GM18867 (cell line): ENCODE results near the gene ZNF26.
"Not testable (repeated sequence)": the region's sequence is repeated elsewhere in the genome, so short reads cannot be mapped to it uniquely, and the experiment has no call there.

Experiments
- ATAC-seq: cut with Tn5 transposase; IDR thresholded peaks from one replicate; pipeline ENCODE4 v1.9.1; 2021; ENCODE audit warnings: mild to moderate bottlenecking, moderate library complexity; ENCODE audit not compliant: unreplicated experiment

The ZNF26 gene

DNA sequence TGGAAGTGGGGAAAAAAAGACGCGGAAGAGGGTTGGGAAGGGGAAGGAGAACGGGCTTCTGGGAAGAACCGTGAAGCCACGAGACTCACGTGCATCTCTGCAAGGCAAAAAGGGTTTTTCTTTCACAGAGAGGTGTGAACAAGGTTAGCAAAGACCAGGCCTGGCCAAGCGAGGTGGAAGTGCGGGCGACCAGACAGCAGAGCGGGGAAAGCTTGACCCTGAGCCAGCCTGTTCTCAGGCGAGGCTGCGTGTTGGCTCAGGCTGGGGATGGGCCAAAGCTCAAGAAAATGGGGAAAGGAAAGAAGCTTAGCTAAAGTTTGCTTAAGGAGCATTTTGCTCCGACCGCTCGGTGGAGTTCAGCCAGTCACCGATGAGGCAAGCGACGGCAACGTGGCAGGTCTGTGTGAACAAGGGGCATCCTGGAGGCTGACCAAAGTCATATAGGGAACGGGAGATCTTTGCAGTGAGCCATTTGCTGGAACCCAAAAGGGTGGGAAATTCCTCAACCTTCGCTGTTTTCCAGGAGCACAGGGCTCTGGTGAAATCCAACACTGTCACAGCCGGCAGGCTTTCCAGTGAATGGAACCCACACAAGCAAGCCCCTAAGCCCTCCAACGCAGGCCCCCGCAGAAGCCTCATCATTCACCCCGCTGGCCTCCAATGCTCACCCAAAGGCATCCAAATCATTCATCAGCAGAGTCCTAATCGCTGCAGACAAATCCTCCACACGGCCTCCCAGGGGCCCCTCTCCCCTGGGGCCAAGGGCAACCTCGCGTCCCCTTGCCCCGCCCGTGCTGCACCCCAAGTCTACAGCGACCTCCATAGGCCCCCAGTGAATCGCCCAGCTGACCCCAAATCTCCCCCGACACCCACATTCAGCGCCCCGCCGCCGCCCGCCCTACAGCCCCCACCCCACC is 30.8 kb upstream of the ZNF26 start:
- ATAC-seq: peak; percentile 28

DNA sequence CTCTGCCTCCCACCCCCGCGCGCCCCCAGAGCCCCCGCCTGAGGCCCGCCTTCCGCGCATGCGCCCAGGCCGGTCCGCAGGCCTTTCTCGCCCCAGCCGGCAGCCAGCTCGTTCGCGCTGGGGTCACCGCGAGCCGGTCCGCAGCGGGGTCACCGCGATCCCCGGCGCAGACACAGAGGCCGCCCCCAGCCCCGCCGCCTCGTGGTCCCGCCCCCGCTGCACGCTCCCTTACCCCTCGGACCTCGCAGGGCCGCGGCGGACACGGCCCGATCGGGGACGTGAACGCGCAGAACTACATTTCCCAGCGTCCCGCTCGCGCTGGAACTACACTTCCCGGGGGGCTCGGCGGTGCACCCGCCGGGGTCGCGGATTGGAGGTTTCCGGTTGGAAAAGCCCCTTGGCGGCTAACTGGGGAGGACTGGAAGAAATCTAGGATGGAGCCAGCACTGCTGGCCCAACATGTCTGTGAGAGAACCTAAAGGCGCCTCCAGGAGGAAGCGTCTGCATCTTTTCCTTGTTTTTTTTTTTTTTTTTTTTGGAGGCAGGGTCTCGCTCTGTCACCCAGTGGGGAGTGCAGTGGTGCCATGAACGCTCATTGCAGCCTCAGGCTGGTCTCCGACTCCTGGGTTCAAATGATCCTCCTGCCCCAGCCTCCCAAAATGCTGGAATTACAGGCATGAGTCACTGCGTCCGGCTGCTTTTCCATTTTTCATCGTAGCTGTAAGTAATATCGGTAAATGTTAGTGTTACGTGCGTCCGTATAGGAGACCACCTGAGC is 30.0 kb upstream of the ZNF26 start, which contains the start of gene ZNF605:
Gene ZNF605 (minus strand): TSS at position 296 of the 778 bp plus-strand sequence. CDS start 10,671 bp downstream, outside the sequence.
- ATAC-seq: peak; percentile 92

DNA sequence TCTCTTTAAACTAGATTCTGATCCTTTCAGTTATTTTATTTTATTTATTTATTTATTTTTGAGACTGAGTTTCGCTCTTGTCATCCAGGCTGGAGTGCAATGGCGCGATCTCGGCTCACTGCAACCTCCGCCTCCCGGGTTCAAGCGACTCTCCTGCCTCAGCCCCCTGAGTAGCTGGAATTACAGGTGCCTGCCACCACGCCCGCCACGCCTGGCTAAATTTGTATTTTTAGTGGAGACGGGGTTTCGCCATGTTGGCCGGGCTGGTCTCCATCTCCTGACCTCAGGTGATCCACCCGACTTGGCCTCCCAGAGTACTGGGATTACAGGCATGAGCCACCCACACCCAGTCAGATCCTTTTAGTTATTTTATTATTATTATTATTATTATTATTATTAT is 24.4 kb upstream of the ZNF26 start:
- not testable (repeated sequence) for ATAC-seq

DNA sequence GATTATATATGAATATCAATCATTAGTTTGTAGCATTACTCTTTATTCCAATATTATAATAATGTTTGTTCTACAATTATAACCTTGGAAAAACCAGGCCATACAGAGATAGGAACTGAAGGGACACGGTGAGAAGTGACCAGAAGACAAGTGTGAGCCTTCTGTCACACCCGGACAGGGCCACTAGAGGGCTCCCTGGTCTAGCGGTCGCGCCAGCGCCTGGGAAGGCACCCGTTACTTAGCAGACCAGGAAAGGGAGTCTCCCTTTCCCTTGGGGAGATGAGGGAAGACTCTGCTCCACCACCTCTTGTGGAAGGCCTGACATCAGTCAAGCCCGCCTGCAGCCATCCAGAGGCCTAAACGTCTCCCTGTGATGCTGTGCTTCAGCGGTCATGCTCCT is 22.2 kb upstream of the ZNF26 start:
- not testable (repeated sequence) for ATAC-seq

DNA sequence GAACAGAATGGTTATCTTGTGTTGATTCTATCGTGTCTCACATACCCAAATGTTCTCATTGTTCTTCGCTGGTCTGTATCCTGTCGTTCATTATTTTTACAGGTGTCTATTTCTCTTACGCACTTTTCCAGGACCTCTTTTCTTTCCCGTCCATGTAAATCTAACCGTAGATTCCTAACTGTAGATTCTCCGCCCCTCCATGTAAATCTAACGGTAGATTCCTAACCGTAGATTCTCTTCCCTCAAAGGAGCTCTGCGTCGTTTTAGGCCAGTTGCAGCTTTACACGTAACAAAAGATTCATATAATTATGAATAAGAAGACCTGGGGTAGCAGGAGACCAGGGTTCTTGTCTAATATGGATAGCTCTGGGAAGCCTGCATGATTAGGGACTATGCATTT is 20.4 kb upstream of the ZNF26 start:
- no peak for ATAC-seq

DNA sequence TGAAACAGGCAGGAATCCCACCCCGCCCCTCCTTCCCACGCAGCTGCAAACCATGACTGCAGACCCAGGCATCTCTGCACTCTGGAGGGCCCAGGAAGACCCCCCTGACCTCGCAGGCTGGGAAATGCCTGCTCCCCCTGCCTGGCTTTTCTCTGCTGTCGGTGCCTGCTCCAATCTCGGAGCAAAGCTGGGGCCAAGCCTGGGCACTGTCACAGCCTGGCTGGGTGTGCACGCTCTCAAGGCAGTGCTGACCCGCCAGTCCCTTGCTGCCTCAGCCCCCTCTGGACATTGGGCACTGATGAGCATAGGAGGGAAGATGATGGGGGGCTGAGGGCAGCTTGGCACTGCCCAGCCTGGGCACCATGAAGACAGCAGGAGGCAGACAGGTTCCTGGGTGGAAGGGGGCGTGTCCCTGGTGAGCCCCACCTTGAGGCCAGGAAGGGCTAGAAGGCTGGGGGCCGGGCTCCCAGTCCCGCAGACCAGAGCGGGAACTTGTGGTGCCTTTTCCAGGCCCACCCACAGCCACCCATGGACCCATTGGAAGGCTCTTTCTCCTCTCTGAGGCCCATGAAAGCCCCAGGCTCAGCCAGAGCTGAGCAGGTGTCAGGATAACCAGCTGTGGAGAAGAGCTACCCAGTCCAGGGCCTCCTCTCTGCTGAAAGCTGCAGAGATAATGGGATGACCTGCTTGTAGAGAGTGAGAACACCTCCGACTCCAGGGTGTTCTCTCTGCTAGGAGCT is 19.3 kb upstream of the ZNF26 start:
- no peak for ATAC-seq

DNA sequence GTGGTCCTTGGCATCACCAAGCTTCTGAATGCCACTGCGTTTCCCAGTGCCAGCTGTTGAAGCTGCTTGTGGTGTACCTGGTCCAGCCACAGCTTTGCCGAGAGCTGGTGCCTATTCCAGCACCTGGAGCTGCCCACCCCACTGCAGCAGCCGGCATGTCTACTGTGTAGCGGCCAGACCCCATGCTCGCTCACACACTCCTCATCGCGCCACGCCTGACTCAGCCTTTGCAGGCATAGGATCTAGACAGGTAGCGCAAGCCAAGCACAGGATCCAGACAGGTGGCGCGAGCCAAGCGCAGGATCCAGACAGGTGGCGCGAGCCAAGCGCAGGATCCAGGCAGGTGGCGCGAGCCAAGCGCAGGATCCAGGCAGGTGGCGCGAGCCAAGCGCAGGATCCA is 18.4 kb upstream of the ZNF26 start:
- no peak for ATAC-seq

DNA sequence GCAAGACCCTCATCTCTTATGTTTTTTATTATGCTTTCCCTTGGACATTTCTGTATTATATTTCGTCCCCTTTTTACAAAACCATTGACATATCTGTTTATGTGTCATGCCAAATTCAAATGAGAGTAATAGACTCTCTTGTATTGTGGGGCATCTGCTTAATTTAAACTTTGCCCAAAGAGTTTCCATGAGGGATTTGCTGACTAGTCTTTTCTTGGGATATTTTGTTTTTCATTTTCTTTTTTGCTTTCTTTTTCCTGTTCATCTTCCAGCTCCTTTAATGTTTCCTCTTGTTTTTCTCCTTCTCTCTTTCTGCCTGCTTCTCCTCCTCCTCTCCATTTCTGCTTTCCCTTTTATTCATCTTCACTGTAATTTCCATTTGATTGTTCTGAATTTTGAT is 13.8 kb upstream of the ZNF26 start:
- no peak for ATAC-seq

DNA sequence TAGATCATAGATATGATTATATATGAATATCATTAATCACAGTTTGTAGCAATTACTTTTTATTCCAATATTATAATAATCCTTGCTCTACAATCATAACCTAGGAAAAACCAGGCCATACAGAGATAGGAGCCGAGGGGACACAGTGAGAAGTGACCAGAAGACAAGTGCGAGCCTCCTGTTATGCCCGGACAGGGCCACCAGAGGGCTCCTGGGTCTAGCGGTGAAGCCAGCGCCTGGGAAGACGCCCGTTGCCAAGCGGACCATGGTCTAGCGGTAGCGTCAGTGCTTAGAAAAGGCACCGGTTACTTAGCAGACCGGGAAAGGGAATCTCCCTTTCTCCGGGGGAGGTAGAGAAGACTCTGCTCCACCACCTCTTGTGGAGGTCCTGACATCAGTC is 9.3 kb upstream of the ZNF26 start:
- ATAC-seq: not testable (repeated sequence)

DNA sequence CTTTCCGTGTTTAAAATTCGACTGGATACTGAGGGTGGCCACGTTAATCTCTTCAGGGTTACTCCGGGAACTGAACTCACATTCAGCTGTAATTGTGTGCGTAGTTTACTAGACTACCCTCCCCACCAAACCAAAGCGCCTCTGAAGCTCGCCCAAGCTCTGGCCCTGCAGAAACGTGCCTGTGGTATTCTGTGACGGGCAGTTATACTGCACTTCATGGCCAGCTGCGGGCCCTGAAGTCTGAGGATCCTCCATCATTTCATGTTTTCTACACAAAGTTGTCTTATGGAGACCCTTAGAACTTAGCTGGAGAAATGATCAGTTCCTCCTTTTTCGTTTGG is 688 bp downstream of the ZNF26 start:
- no peak for ATAC-seq

DNA sequence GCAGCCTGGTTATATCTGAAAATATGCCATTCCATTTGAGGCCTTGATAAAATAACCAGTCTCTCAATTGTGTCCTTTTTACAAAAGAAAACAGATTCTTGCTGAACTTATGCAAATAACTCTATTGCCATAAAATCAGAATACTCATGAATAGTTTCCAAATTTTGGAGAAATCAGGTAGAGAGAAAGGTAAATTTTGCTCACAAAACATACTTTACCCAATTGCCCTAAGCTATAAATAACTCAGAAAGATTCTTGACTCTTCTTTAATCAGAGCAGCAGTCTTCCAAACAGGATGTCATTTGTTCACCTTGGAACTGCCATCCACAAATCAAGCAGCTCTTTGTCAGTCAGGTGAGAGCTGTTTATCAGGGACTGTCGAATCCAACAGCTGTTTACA is 12.6 kb downstream of the ZNF26 start:
- ATAC-seq: no peak

DNA sequence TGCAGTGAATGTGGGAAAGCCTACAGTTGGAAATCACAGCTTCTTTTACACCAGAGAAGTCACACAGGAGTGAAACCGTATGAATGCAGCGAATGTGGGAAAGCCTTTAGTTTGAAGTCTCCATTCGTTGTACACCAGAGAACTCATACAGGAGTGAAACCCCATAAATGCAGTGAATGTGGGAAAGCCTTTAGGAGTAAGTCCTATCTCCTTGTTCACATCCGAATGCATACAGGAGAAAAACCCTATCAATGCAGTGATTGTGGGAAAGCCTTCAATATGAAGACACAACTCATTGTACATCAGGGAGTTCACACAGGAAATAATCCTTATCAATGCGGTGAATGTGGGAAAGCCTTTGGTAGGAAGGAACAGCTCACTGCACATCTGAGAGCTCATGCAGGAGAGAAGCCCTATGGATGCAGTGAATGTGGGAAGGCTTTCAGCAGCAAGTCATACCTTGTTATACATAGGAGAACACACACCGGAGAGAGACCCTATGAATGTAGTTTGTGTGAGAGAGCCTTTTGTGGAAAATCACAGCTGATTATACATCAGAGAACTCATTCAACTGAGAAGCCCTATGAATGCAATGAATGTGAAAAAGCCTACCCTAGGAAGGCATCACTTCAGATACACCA is 24.6 kb downstream of the ZNF26 start:
- no peak for ATAC-seq

DNA sequence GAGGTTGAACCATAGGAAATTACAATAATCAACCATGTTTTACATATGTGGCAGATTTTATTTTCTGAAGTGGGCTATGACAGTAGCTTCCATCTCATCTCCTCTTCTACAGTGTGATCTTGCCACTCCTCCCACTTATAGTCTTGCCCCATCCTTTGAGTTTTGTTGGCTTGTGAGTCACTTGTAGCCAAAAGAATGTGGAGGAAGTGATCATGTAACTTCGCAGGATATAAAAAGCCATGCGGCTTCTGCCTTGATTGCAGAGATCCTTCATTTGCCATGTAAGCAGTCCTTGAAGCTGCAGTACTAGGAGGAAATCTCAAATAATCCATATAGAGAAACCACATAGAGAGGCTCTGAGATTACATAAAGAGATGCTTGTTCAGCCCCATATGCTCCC is 37.4 kb downstream of the ZNF26 start:
- no peak for ATAC-seq

DNA sequence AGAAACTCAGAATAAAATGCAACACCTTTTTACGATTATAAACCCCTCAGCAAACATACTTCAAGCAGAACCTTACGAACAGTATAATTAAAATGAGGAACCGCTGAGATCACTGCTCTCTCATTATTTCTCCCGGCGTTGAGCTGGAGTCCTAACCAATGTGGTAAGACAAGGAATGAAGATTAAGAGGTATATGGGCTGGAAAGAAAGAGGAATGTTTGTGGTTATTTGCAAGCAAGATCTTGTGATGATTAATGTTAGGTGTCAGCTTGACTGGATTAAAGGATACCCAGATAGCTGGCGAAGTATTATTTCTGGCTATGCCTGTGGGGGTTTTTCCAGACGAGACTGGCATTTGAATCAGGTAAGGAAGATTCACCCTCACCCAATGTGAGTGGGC is 40.8 kb downstream of the ZNF26 start:
- ATAC-seq: no peak

DNA sequence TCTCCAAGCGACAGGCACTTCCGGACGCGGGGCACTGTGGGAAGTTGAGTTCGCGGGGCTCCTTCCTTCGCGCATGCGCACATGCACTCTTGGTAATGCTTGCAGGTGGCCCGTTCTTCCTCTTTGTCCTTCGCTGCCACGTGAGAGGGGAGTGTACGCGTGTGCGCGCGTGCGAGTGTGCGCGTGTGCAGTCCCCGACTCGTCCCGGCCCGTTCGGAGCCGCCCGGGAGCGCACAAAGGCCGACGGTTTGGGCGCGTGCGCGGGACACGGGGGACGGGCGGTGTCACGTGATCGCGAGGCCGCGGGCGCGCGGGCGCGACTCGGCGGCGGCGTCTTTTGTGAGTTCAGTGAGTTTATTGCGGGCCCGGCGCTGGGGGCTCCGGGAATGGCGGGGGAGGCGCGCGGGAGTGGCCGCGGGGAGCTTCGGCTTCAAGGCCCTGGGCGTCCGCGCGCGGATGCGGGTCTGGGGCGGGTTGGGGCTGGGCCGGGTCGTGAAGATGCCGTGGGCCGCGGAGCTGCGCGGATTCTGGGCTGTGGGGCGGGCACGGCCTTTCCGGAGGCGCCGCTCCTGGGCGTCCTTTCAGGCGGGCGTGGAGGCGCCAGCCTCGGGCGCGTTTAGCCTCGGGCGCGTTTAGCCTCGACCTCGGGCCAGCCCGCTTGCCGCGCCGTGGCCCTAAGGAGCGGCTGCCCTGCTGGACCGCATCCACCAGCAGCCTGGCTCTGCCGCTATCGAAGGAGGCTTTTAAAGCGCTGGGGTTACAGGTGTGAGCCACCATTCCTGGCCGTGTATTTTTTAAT is 51.2 kb downstream of the ZNF26 start, which contains the start of gene ZNF84:
Gene ZNF84 (plus strand): TSS at position 303 of the 799 bp plus-strand sequence. CDS start 3,959 bp downstream, outside the sequence.
- peak; percentile 98 for ATAC-seq

DNA sequence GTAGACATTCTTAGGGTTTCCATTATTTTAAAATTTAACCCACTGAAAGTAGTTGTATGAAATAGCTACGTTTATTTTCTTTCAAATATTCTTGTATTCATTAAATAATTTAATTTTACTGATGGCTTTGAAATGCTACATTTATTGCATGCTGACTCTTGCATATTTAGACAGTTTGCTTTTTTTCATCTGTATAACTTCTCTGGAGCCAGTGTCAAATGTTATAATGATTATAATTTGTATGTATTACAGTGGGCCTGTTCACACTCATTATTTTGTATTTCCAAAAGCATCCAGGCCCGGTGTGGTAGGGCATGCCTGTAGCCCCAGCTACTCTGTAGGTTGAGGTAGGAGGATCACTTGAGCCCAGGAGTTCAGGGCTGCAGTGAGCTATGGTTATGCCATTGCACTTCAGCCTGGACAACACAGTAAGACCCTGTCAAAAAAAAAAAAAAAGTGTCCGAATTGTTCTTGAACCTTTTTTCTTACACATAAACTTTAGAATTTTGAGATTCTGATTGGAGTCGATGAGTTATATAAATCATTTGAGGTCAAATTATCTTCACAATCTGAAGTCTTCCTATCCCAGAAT is 52.0 kb downstream of the ZNF26 start:
- ATAC-seq: no peak

DNA sequence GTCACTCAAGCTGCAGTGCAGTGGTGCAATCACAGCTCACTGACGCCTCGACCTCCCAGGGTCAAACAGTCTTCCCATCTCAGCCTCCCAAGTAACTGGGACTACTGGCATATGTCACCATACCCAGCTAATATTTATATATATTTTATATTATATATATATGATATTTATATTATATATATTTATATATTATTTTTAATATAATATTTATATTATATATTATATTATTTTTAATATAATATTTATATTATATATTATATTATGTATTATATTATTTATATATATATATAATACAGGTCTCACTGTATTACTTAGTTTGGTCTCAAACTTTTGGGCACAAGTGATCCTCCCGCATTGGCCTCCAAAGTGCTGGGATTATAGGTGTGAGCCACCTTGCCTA is 60.5 kb downstream of the ZNF26 start:
- no peak for ATAC-seq

DNA sequence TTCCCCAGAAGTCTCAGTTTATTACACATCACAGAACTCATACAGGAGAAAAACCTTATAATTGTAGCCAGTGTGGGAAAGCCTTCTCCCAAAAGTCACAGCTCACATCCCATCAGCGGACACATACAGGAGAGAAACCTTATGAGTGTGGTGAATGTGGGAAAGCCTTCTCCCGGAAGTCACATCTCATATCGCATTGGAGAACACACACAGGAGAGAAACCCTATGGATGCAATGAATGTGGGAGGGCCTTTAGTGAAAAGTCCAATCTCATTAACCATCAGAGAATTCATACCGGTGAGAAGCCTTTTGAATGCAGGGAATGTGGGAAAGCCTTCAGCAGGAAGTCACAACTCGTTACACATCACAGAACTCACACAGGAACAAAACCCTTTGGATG is 71.3 kb downstream of the ZNF26 start:
- ATAC-seq: no peak
